ENCODE data around the gene TRAF3.

TRAF3 gene

GRCh38 chr14:102923925-102924486, 146.8 kb downstream of the TRAF3 start:
- H4K20me1 ChIP-seq (ENCODE audit: low read depth, low read length) = no peaks in the 10 kb centered on the region
- H3K9me2 ChIP-seq (replicated peaks; ENCODE audit: insufficient read depth, low read length) = no peaks in the 10 kb centered on the region
- H3K27ac ChIP-seq (ENCODE audit: low read depth, low read length) = no peak overlapping the region
- no peaks in the 10 kb centered on the region for H3K36me3 ChIP-seq (ENCODE audit: low read length)
- H3F3A ChIP-seq (ENCODE audit: insufficient read depth) = no peaks in the 10 kb centered on the region
- no peaks in the 10 kb centered on the region for H3K9me3 ChIP-seq (ENCODE audit: insufficient read depth, low read length)
- H3K27me3 ChIP-seq (ENCODE audit: low read length) = no peaks in the 10 kb centered on the region
- no peak overlapping the region for H3K4me3 ChIP-seq (ENCODE audit: insufficient read depth, low read length, poor library complexity, severe bottlenecking)
- no peak for TF ChIP-seq EZH2phosphoT487 (conservative IDR thresholded peaks at IDR 0.05; ENCODE audit: low read length)
- no peak for TF ChIP-seq CTCF (IDR thresholded peaks at IDR 0.05; ENCODE audit: insufficient read depth, low read length, poor library complexity, severe bottlenecking)
- no peak overlapping the region for H3K9ac ChIP-seq (ENCODE audit: low read length)
- H2AFZ ChIP-seq (ENCODE audit: low read depth, low read length, severe bottlenecking) = no peak overlapping the region
- no peaks in the 10 kb centered on the region for H3K79me2 ChIP-seq (ENCODE audit: insufficient read depth, low read length)
- H3K4me2 ChIP-seq (ENCODE audit: low read depth, low read length, poor library complexity, severe bottlenecking) = no peak overlapping the region

- H3K4me2 ChIP-seq (ENCODE audit: low read depth, low read length, poor library complexity, severe bottlenecking) = no peak overlapping the region
- no peak overlapping the region for H3K27ac ChIP-seq (ENCODE audit: low read depth, low read length)
- no peak overlapping the region for H2AFZ ChIP-seq (ENCODE audit: low read depth, low read length, severe bottlenecking)
- no peaks in the 10 kb centered on the region for H3K79me2 ChIP-seq (ENCODE audit: insufficient read depth, low read length)
- no peaks in the 10 kb centered on the region for H3K9me2 ChIP-seq (replicated peaks; ENCODE audit: insufficient read depth, low read length)
- no peaks in the 10 kb centered on the region for H3F3A ChIP-seq (ENCODE audit: insufficient read depth)
- H3K4me3 ChIP-seq (ENCODE audit: insufficient read depth, low read length, poor library complexity, severe bottlenecking) = no peak overlapping the region
- H3K9me3 ChIP-seq (ENCODE audit: insufficient read depth, low read length) = no peaks in the 10 kb centered on the region
- H4K20me1 ChIP-seq (ENCODE audit: low read depth, low read length) = no peaks in the 10 kb centered on the region
- H3K36me3 ChIP-seq (ENCODE audit: low read length) = no peaks in the 10 kb centered on the region
- no peaks in the 10 kb centered on the region for H3K27me3 ChIP-seq (ENCODE audit: low read length)
- no peak overlapping the region for H3K9ac ChIP-seq (ENCODE audit: low read length)
- TF ChIP-seq CTCF (IDR thresholded peaks at IDR 0.05; ENCODE audit: insufficient read depth, low read length, poor library complexity, severe bottlenecking) = no peak
- TF ChIP-seq EZH2phosphoT487 (conservative IDR thresholded peaks at IDR 0.05; ENCODE audit: low read length) = no peak
Measured at GRCh38 chr14:102924632-102925588, 147.7 kb downstream of the TRAF3 start.

GRCh38 chr14:102925646-102926045, 148.4 kb downstream of the TRAF3 start:
- TF ChIP-seq CTCF (IDR thresholded peaks at IDR 0.05; ENCODE audit: insufficient read depth, low read length, poor library complexity, severe bottlenecking) (no peak), EZH2phosphoT487 (conservative IDR thresholded peaks at IDR 0.05; ENCODE audit: low read length) (no peak)
- no peak overlapping the region for H2AFZ ChIP-seq (ENCODE audit: low read depth, low read length, severe bottlenecking)
- H3K4me3 ChIP-seq (ENCODE audit: insufficient read depth, low read length, poor library complexity, severe bottlenecking) = no peak overlapping the region
- no peak overlapping the region for H3K27ac ChIP-seq (ENCODE audit: low read depth, low read length)
- H4K20me1 ChIP-seq (ENCODE audit: low read depth, low read length) = no peaks in the 10 kb centered on the region
- H3K9ac ChIP-seq (ENCODE audit: low read length) = no peak overlapping the region
- no peak overlapping the region for H3K4me2 ChIP-seq (ENCODE audit: low read depth, low read length, poor library complexity, severe bottlenecking)
- no peaks in the 10 kb centered on the region for H3K36me3 ChIP-seq (ENCODE audit: low read length)
- H3K79me2 ChIP-seq (ENCODE audit: insufficient read depth, low read length) = no peaks in the 10 kb centered on the region
- no peaks in the 10 kb centered on the region for H3K9me2 ChIP-seq (replicated peaks; ENCODE audit: insufficient read depth, low read length)
- H3K9me3 ChIP-seq (ENCODE audit: insufficient read depth, low read length) = no peaks in the 10 kb centered on the region
- no peaks in the 10 kb centered on the region for H3F3A ChIP-seq (ENCODE audit: insufficient read depth)
- no peaks in the 10 kb centered on the region for H3K27me3 ChIP-seq (ENCODE audit: low read length)
